ENCODE measurements around the gene TRIM9.
"Not testable (repeated sequence)": the region's sequence is repeated elsewhere in the genome, so short reads cannot be mapped to it uniquely, and the experiment has no call there.

The TRIM9 gene

GRCh38 chr14:50955373-50956043 is 139.4 kb downstream of the TRIM9 start:
- peak; percentile 78 for DNase-seq

DNA sequence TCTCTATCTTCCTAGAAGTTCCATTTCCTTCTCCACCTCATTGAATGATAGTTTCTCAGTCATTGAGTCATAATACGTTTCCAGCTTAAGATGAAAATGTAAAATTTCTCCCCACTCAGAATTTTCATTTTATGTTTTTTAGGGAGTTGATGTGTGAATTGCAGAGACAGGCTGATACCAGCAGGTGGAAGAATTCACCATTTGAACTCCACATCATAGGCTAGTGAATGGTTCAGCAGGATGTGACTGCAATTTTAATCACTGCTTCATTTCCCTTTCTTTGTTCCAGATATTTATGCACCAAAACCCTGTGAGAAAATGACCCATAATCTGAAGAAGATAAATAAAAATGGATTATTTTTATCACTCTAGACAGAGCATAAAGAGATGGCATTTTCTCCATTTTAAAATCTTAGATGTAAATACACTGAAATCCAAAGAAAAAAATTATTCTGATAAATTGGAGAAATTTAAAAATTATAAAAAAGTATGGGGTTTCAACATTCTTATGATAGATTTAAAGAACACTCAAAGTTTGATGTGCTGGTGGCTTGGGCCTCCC is 140.0 kb downstream of the TRIM9 start:
- DNase-seq = peak; percentile 40

DNA sequence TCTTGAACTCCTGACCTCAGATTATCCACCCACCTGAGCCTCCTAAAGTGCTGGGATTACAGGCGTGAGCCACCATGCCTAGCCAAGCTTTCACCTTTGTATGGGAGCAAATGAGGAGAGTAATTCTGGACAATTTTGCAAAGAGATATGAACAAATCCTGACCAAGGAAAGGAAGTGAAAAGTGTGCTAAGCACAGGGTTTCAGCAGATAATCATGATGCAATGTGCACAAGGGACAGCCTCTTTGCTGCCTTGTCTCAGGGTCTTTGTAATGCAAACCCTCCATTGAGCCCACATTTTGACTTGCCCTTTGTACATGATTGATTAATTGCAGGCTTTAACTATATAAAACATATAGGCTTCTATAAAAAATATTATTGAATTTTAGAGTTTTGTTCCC is 141.4 kb downstream of the TRIM9 start:
- DNase-seq = no peak

GRCh38 chr14:50951032-50951431 is 143.9 kb downstream of the TRIM9 start:
- DNase-seq = no peak

DNA sequence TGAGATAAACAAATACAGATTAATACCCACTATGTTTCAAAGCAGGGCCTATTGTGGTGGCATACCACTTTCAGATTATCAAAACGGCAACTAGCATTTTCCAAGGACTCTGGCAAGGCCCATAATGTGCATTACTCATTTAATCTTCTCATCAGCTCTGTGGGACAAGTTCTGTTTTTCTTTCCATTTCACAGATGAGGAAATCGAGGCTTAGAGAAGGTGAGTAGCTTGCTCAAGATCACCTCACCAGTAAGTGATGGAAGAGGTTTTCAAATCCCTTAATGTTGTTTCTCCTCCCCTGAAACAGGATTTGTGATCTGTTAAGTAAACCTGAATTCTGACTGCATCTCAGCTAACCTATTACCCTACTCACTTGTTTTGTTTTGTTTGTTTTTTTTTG is 146.7 kb downstream of the TRIM9 start:
- DNase-seq = no peak

GRCh38 chr14:50947446-50947845 is 147.5 kb downstream of the TRIM9 start:
- DNase-seq = no peak

DNA sequence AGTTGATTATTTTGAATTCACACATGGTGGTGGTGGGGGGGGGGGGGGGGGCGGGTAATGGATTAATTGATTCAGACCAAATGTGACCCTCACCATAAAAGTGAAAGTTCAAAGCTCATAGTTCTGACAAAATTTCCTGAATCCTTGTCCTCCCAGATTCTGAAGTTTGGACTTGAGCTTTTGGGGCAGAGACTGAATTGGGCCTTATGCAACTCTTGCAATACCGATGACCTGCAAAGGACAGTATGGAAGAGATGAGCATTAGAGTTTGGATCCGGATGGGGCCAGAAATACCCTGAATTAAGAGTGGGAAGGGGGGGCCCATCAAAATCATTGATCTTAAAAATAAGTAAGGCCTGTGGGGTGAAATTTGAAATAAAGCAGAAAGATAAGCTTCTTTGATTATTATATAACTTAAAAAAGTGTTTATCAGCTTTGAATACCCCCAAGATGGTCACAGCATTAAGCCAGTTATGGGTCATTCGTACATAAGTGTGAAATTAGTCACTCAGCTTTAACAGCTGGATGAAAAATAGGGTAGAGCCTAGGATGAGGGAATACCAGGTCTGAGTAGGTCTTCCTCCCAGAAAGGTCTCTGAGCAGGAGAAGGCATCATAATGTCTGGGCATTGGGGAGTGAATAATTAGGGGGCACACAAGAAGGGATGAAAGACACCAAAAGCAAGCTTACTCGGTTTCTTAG is 148.5 kb downstream of the TRIM9 start:
- DNase-seq = no peak

GRCh38 chr14:50944647-50945413 is 150.1 kb downstream of the TRIM9 start:
- DNase-seq = peak; percentile 38

DNA sequence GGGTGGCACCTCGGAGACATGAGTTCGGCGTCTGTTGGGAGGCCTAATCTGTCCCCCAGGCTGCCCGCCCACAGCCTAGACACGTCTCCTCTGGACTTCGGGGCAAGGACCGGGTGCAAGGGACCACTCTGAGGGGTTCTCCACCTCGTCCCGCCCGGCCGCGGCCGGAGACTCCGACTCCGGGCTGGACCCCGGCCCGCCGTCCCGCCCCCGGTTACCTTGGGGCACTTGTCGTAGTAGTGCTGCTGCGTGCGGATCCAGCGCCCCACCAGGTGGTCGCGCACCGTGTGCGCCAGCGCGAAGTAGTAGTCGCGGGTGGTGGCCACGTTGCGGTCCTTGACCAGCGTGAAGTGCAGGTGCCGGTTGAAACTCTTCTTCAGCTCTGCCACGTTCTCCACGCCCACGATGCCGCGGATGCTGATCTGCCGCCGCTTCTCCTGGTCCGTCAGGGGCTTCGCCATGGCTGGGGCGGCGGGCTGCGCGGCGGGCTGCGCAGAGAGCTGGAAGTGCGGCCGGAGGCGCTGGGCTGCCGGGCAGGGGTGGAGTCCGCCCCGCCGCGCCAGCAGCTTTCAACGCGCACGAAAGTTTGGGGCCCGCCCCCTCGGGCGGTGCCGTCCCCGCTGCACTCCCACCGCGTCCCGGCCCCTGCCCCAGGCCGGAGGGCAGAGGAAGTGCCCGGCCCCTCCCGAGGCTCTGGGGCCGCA is 150.8 kb downstream of the TRIM9 start, which contains the start of gene PYGL:
Gene PYGL (minus strand): TSS at position 541 of the 704 bp plus-strand sequence. CDS start 80 bp downstream, at position 461.
- peak; percentile 64 for DNase-seq

DNA sequence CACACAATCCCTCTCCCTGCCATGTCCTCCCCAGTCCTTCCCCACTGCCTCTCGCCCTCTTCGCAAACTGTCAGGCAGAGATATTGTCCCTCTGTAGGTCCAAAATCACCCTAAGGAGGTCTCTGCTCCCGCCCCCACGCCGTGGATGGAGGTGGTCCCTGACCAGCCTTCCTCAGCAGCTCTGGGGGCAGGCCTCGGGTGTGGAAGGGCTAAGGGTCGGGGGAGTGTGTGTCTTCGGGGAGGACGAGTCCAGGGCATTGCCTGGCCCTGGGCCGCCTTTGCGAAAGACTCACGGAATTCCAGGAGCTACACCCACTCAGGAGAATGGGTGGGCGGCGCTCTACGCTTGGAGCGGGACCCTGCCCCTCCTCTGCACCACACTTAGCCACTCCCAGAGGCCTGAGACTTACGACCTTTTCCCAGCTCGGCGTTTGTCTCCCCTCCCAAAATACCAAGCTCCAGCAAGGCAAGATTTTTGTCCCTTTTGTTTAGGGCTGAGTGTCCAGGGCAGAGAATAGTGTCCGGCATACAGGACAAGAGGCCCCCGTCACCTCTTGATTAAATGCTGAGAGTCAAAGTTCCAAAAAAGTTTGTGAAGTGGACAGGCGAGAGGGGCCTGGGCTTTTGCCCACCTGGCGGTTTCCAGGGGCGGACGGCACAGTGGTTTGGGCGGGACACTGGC is 151.5 kb downstream of the TRIM9 start:
- DNase-seq = peak; percentile 32

- not testable (repeated sequence) for DNase-seq
These were observed 153.3 kb downstream of the TRIM9 start for GRCh38 chr14:50941638-50942037.

DNA sequence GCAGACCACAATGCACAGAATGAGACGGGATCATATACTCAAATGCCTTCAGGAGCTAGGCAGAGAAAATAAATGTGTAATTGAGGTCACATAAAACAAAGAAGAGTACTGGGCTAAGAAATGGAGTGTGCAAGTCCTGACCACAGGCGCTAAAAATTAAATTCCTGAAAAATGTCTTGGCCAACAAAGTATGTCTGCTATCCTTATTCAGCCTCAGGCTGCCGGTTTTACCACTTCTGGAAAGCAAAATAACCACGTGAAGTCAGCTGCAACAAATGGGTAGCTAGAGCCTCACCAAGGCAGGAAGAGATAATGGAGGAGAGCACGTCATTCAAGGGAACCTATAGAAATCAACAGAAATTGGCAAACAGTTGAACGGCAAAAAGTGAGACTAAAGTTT is 153.8 kb downstream of the TRIM9 start:
- DNase-seq = peak; percentile 14

GRCh38 chr14:50937800-50938199 is 157.1 kb downstream of the TRIM9 start:
- no peak for DNase-seq

DNA sequence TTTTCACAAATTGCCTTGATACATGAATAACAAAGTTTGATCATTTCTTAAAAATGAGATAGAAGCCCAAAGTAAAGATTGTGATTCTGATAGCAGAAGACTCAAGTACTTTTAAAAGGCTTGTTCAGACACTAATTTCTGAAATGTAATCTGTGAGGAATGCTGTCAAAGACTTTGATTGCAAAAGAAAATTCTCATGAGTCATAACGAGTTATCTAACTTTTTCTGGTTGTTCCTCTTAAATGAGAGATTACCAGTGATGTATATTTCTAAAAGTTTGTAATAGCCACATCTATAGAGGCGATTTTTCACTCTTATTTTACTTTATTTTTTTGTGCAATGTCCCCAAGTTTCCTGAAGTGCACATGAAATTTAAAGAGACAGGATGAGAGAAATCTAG is 157.6 kb downstream of the TRIM9 start:
- DNase-seq = no peak

DNA sequence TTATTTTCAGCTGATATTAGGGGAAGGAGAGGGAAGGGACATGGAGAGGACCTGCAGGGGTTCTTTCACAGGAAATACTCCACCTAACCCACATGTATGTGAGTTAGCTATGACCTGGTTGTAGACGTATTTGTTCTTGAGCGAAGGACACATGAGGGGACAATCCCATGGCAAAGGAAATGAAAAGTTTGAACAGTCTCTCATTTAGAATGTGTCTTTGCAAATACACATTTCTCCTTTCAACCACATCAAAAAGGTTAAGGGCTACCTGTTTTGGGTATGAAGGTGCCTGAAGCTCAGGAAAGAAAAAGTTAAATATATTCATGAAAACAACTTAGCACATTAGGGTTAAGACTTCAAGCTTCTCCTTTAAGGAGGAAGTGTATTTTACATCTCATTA is 158.0 kb downstream of the TRIM9 start:
- DNase-seq = no peak

GRCh38 chr14:50936016-50936340 is 158.9 kb downstream of the TRIM9 start:
- DNase-seq = no peak

DNA sequence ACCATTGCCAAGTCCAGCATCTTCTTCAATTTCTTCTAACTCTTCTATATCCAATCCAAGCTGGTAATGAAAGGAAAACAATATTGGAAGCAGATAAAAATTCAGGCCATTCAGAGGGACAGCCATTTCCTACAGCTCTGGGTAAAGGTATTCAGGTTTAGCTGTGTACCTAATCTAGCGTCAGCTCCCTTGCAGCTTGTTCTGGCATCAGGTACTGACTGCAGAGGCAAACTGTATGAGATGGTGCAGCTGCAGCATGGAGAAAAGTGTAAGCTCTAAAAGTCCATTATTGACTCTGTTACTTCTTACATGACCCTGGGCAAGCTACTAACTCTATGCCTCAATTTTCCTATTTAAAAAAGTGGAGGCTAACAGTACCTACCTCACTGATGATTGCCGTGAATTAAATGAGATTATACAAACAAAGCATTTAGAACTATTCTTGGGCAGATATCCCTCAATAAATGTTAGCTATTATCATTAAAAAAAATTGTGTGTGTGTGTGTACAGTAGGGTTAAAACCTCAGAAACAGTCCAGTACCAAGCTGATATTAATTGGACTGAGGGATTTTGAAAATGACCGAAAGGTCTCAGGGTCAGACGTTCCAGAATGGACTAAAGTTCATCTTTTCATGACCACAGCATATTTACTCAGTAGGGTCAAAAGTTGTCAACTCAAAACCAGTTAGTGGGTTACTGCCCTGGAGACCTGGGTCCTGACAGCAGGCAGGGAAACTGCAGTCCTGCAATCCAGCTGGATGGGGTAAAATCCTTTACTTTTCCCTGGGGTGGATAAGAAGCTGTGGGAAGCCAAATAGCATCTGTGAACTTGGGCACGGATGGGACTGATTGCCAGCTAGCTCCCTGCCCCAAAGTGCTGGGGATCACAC is 159.5 kb downstream of the TRIM9 start:
- no peak for DNase-seq

DNA sequence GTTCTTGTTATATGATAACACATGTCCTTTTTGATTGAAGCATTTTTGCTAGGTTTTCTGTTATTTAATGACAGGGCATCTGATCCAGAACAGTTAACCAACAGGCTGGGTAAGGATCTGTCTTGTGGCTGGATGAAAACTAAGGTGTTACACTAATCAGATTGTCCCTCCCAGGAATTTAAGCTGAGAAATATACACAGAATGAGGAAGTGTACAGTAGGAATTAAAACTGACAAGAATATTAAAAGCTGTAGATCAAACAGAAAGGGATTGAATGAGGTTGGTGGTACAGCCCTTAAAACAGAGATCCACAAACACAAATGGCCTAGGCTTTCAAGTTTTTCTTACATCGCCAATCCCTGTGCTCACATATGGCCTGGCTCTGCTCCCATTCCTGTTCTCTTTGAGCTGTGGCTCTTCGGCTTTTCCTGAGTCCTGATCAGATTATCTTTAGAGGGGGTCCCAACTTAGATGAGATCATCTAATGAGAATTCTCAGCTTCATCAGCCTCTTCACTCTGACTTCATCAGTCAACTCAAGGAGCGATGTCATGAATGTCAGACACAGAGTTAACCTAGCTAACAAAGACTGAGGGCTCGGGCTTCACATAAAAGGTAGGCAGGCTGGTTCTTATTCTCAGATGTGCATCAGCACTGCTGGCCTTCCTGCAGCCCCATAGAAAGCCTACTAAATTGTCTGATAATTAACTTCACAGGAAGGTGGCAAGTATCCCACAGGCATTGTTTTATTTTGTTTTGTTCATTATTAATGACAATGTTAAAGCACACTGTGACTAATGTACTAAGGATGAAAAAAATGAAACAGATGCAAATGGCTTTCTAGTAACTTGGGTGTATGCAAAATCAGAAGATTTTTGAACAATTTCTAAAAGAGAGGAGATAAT is 162.1 kb downstream of the TRIM9 start:
- DNase-seq = no peak

- no peak for DNase-seq
These were observed 162.7 kb downstream of the TRIM9 start for GRCh38 chr14:50932156-50932555.

DNA sequence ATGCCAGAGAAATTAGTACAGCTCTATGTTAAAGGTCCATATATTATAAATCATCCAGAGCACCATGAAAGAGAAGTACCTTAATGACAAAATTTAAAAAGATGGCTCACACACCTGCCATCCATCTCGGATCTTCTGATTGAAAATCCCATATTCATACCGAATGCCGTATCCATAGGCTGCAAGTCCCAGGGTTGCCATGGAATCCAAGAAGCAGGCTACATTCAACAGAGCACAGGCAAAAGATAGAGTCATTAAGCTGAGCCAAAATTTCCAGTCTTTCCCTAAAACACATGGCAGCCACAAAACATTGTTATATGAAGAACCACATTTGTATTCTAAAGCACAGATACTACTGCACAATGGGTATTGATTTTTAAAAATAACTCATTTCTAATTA is 163.3 kb downstream of the TRIM9 start:
- DNase-seq = no peak
